Activated T-helper 1 cell treated with Interleukin-2 at 50 U/mL for 16 hours (primary cell): ENCODE measurements around the gene HEATR3.

Experiments
- DNase-seq: peaks from one replicate; pipeline ENCODE4 v3.0.0-alpha.2; 2020; ENCODE audit warnings: low read depth

The HEATR3 gene

DNA sequence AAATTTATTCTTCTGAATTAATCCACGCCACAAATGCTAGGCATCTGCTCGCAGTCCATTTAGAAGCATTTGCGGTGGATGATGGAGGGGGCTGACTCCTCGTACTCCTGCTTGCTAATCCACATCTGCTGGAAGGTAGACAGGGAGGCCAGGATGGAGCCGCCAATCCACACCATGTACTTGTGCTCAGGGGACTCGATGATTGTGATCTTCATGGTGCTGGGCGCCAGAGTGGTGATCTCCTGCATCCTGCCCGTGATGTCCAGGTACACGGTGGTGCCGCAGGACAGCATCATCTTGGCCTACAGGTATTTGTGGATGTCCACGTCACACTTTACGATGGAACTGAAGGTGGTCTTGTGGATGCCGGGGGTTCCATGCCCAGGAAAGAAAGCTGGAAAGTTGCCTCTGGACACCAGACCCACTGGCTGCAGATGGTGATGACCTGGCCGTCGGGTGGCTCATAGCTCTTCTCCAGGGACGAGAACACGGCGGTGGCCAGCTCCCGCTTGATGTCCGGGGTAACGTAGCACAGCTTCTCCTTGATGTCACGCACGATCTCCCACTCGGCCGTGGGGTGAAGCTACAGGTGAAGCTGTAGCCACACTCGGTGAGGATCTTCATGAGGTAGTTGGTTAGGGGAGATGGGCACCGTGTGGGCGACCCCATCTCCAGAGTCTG, 7.5 kb upstream of the HEATR3 start:
- no peak for DNase-seq

GRCh38 chr16:50059111-50059510, 6.7 kb upstream of the HEATR3 start:
- DNase-seq, result no peak

GRCh38 chr16:50059669-50060068, 6.1 kb upstream of the HEATR3 start:
- DNase-seq, result no peak

DNA sequence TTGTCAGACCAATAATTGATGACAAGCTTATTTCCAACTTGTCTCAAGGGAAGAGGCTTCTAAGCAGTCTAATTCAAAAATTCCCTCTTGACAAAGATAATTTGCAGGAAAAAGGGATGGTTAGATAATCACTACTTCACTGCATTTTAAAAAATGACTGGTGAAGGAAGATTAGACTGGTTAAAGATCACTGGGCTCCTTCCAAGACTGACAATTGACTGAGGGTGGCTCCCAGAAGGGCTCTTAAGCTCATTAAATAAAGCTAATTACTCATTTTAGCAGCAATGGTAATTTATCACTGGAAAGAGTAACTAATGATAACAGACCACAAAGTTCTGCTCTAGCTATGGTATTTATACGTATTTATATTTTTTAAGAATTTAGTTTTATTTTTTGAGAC, 4.4 kb upstream of the HEATR3 start:
- DNase-seq, result no peak

GRCh38 chr16:50065241-50065623, 538 bp upstream of the HEATR3 start:
- DNase-seq, result no peak

DNA sequence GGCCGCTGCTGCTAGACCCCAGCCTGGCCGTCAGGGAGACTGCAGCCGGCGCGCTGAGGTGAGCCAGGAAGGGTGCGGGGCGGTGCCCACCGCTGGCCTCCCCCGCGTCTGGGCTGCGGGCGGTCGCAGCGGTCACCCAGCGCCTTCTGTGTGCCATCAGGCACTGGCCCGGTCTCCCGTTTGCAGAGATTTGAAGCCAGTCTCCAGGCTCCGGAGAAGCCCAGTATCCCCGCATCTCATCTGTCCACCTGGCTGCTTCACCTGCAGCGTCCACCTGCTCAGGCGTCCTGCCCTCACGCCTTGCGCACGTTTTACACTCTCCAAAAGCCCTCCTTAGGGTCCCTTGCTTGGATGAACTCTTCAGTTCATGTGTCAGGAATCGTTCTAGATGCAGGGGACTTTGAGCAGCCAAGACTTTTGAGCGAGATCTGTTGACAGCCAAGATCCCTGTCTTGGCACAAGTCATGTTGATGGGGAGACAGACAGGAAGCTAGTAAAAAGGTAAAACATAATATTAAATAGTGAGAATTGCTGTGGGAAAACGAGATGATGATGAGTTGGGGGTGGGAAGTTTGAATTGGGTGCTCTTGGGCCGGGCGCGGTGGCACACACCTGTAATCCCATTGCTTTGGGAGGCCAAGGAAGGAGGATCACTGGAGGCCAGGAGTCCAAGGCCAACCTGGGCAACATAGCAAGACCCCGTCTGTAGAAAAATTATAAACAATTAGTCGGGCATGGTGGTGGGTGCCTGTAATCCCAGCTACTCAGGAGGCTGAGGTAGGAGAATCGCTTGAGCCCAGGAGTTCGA, 916 bp downstream of the HEATR3 start:
- no peak for DNase-seq

- DNase-seq, result no peak
These were observed 1.6 kb downstream of the HEATR3 start for GRCh38 chr16:50067290-50067853.

DNA sequence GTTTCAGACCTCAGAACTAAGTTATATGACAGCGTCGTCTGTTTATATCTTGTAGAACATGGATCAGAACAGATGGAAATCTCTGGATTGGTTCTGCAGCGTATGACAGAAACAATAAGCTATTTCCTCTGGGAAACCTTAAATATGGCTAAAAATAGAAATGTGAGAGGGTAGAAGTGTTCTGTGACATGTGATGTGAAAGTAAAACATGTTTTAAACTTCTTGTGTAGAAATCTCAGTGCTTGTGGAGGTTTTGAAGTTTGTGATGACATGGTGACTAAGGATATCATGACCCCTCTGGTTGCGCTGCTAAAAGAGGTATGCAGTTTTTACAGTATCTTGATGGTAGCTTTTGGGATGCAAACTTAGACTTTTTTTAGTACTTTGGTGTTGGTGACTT, 2.8 kb downstream of the HEATR3 start:
- DNase-seq, result no peak

DNA sequence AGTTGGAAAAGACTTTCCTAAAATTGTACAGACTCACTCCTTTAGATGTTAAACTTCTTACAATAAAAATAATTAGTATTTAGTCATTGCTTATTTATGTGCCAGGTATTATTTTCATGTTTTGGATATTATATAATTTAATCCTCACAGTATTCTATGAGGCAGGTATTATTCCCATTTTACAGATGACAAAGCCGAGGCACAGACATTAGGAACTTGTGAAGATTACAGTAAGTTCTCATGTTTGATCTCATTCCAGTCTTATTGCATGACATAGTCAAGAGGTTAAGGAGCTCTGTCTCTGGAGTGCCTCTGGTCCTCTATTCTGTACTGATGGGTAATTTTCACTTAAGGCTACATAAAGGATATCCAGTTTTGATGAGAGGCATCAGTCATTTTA, 3.3 kb downstream of the HEATR3 start:
- no peak for DNase-seq

GRCh38 chr16:50071075-50071671, 5.4 kb downstream of the HEATR3 start:
- DNase-seq, result no peak

DNA sequence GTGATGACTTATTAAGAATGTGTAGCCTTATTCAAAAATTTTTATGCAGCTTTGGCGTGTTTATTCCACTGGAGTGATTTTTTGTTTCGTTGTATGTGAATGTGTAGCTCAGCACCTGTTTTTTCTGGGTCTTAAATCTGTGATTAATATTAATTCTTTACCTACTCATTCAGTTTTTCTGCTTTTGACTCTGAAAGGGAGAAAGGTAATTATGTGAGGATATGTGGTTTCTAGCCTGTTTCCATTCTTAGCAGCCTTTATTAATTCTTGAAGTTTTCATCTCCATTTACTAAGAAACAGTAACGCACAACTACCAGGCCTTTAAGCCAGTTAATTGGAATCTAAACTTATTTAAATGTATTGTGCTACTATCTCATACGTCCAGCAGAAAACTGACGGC, 7.0 kb downstream of the HEATR3 start:
- no peak for DNase-seq

- no peak for DNase-seq
These were observed 13.8 kb downstream of the HEATR3 start for GRCh38 chr16:50079397-50080140.

DNA sequence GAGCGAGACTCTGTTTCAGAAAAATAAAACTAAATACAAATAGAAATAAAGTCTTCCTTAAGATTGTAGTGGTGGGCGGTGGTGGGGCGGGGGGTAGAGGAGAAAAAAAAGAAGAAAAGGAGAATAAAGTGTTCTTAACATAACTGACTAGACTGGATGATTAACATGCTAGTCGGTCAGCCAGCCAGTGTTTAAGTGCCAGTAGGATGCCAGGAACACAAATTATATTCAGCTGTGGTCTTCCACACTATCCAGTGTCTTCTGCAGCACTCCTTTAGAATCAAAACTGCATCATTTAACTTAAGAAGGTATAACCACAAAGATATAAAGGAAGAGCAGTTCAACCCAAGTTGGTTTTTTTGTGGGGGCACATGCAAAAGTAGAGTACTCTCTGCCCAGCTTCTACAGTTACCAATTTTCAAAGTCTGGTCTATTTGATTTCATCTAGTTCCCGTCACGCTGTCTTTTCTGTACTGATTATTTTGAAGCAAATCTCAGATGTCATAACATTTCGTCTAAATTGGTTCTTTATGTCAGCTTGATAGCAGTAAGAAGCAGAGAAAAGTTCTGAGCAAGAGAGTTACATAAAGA, 15.8 kb downstream of the HEATR3 start:
- DNase-seq, result no peak

- DNase-seq, result no peak
These were observed 18.2 kb downstream of the HEATR3 start for GRCh38 chr16:50083996-50084395.

DNA sequence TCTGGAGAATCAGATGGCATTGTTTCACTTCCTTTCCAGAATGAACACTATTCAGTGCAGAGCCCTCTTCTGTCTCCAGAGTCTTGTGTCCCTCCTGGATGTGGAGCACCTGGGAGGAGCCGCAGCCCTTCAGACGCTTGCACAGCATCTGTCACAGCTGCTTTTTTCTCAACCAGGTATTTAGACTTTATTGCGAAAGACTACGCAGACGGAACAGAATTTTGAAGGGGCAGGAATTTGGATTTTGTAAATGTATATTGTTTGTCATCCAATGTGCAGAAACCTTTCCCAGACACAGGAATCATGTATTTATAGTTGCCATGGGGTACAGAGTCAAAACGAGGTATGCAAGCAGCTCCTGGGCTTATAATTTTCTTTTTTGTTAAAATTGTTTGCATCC, 20.4 kb downstream of the HEATR3 start:
- no peak for DNase-seq

DNA sequence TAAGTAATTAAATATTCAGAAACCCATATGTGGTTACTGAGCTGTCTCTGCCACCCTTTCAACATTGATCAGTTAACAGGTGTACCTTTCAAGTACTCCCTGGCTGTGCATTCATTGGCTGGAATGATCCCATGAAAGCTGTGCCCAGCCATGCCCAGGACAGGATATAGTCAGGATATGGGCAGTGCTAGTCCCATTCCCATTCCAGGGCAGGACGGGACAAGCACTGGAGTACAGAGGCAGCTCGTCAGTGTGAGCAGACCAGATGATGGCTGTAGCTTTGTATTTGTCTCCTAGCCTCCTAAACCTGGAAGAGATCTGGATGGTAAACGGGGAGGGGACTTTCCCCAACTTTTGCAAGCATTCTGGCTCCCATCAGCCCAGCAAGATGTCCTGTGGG, 22.5 kb downstream of the HEATR3 start:
- DNase-seq, result no peak

DNA sequence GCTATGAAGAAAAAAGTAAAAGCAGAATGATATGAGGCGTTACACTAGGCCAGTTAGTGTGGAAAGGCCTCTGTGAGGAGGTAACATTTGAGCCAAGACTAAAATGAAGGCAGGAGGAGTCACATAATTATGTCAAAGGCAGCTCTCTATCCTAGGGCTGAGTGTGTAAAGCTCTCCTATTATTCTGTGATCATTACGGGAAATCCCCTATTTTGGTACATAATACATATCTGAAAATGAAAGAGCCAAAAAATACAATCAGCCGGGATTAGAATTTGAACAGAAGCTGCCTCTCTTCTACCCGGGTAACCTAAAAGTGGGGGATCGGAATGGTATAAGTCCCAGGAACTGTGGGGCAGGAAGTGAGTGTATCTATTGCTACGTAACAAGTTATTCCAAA, 27.1 kb downstream of the HEATR3 start:
- no peak for DNase-seq

- DNase-seq, result no peak
These were observed 28.1 kb downstream of the HEATR3 start for GRCh38 chr16:50093607-50094539.

DNA sequence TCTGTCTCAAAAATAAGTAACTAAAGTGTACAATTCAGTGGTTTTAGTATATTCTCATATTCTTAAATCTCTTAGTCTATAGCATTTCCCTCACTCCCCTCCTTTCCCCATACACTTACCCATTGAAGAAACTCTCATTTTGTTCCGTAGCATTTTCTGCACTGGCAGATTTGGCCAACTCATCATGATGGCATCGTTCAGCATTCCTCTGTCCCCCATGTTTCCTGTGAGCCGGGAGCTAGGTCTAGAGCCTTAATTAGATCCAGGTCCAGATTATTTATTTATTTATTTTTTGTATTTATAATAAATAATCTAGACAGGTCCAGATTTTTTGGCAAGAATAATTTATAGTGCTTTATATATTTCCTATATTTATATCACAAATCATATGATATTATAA, 31.0 kb downstream of the HEATR3 start:
- no peak for DNase-seq

GRCh38 chr16:50099957-50100648, 34.3 kb downstream of the HEATR3 start:
- no peak for DNase-seq
